ENCODE results near the gene CH25H.

DNA sequence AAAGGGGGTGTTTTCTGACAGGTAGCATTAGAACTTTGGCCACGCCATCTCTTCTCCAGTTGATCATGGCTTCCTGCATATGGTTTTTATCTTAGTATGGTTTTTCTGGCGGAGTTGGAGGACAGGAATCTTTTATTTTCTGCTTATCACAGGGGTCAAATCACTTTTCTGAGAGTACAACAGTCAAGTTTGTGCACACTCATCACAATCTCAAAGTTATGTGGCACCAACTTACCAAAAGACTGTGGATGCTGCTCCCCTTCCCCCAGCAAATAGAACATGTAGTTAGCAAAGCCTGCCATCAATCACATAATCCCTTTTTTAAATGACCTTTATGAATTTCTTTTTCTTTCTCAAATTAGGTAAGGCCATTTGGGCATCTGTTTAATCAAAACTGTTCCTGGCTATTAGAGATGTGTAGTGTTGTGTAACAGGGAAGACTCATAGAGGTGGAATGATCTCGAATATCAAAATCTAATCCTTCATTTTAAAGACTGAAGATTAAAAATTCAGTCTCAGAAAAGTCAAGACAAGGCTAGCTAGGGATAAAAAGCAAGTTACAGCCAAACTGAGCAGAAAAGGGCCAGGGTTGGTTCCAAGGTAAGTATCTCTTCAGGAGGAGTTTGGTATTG is 3.8 kb upstream of the CH25H start:
- TF ChIP-seq, protein P1, sequence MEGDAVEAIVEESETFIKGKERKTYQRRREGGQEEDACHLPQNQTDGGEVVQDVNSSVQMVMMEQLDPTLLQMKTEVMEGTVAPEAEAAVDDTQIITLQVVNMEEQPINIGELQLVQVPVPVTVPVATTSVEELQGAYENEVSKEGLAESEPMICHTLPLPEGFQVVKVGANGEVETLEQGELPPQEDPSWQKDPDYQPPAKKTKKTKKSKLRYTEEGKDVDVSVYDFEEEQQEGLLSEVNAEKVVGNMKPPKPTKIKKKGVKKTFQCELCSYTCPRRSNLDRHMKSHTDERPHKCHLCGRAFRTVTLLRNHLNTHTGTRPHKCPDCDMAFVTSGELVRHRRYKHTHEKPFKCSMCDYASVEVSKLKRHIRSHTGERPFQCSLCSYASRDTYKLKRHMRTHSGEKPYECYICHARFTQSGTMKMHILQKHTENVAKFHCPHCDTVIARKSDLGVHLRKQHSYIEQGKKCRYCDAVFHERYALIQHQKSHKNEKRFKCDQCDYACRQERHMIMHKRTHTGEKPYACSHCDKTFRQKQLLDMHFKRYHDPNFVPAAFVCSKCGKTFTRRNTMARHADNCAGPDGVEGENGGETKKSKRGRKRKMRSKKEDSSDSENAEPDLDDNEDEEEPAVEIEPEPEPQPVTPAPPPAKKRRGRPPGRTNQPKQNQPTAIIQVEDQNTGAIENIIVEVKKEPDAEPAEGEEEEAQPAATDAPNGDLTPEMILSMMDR (IDR thresholded peaks at IDR 0.05) = no peak
- TF ChIP-seq POLR2A (IDR thresholded peaks at IDR 0.05) = no peak
